ENCODE measurements around the gene ACYP2.
"Not testable (repeated sequence)": the region's sequence is repeated elsewhere in the genome, so short reads cannot be mapped to it uniquely, and the experiment has no call there.

Gene ACYP2

GRCh38 chr2:54262015-54262765 is 146.8 kb downstream of the ACYP2 start:
- in situ Hi-C loops (cut with MboI; ENCODE audit: low sequenced_read_pairs), result no loop called here

- in situ Hi-C loops (cut with MboI; ENCODE audit: low sequenced_read_pairs), result not testable (repeated sequence)
These were observed 149.7 kb downstream of the ACYP2 start for GRCh38 chr2:54265081-54265480.

GRCh38 chr2:54267577-54267976 is 152.2 kb downstream of the ACYP2 start:
- in situ Hi-C loops (cut with MboI; ENCODE audit: low sequenced_read_pairs), result no loop called here

- in situ Hi-C loops (cut with MboI; ENCODE audit: low sequenced_read_pairs), result no loop called here
These were observed 155.8 kb downstream of the ACYP2 start for GRCh38 chr2:54271189-54271588.

- in situ Hi-C loops (cut with MboI; ENCODE audit: low sequenced_read_pairs), result no loop called here
These were observed 156.6 kb downstream of the ACYP2 start for GRCh38 chr2:54271843-54272627.

GRCh38 chr2:54274781-54275242 is 159.4 kb downstream of the ACYP2 start:
- in situ Hi-C loops (cut with MboI; ENCODE audit: low sequenced_read_pairs), result no loop called here

GRCh38 chr2:54275541-54275940 is 160.1 kb downstream of the ACYP2 start:
- in situ Hi-C loops (cut with MboI; ENCODE audit: low sequenced_read_pairs), result no loop called here

- in situ Hi-C loops (cut with MboI; ENCODE audit: low sequenced_read_pairs), result no loop called here
These were observed 164.0 kb downstream of the ACYP2 start for GRCh38 chr2:54279385-54279784.

- in situ Hi-C loops (cut with MboI; ENCODE audit: low sequenced_read_pairs), result no loop called here
These were observed 169.4 kb downstream of the ACYP2 start for GRCh38 chr2:54284826-54285225.

GRCh38 chr2:54285451-54285850 is 170.0 kb downstream of the ACYP2 start:
- in situ Hi-C loops (cut with MboI; ENCODE audit: low sequenced_read_pairs), result no loop called here

GRCh38 chr2:54287532-54287931 is 172.1 kb downstream of the ACYP2 start:
- in situ Hi-C loops (cut with MboI; ENCODE audit: low sequenced_read_pairs), result no loop called here

GRCh38 chr2:54289917-54290316 is 174.5 kb downstream of the ACYP2 start:
- in situ Hi-C loops (cut with MboI; ENCODE audit: low sequenced_read_pairs), result no loop called here

GRCh38 chr2:54290356-54291025 is 175.1 kb downstream of the ACYP2 start:
- in situ Hi-C loops (cut with MboI; ENCODE audit: low sequenced_read_pairs), result no loop called here

GRCh38 chr2:54294665-54295064 is 179.2 kb downstream of the ACYP2 start:
- in situ Hi-C loops (cut with MboI; ENCODE audit: low sequenced_read_pairs), result not testable (repeated sequence)

- in situ Hi-C loops (cut with MboI; ENCODE audit: low sequenced_read_pairs), result no loop called here
These were observed 180.5 kb downstream of the ACYP2 start for GRCh38 chr2:54295911-54296310.

- in situ Hi-C loops (cut with MboI; ENCODE audit: low sequenced_read_pairs), result no loop called here
These were observed 183.1 kb downstream of the ACYP2 start for GRCh38 chr2:54298514-54298913.

GRCh38 chr2:54303631-54304030 is 188.2 kb downstream of the ACYP2 start:
- in situ Hi-C loops (cut with MboI; ENCODE audit: low sequenced_read_pairs), result no loop called here

GRCh38 chr2:54306556-54306955 is 191.1 kb downstream of the ACYP2 start:
- in situ Hi-C loops (cut with MboI; ENCODE audit: low sequenced_read_pairs), result no loop called here

GRCh38 chr2:54308186-54308585 is 192.8 kb downstream of the ACYP2 start:
- in situ Hi-C loops (cut with MboI; ENCODE audit: low sequenced_read_pairs), result no loop called here

GRCh38 chr2:54308782-54309181 is 193.4 kb downstream of the ACYP2 start:
- in situ Hi-C loops (cut with MboI; ENCODE audit: low sequenced_read_pairs), result no loop called here

- in situ Hi-C loops (cut with MboI; ENCODE audit: low sequenced_read_pairs), result no loop called here
These were observed 194.9 kb downstream of the ACYP2 start for GRCh38 chr2:54310311-54310710.

- in situ Hi-C loops (cut with MboI; ENCODE audit: low sequenced_read_pairs), result no loop called here
These were observed 195.5 kb downstream of the ACYP2 start for GRCh38 chr2:54310961-54311360.
